Duodenal mucosa (tissue), 2 donors: ENCODE measurements around the gene ATP2B3.

ENCODE experiments used
- H3K27ac ChIP-seq: one replicate; pipeline ENCODE4 v1.7.0; 2013; ENCODE audit warnings: low read depth, low read length
- H3K27me3 ChIP-seq, 2 donors: one replicate each; pipeline ENCODE4 v1.7.0; 2013; ENCODE audit warnings: low read length in 2 of 2, control low read depth in 1 of 2; ENCODE audit not compliant: insufficient read depth in 2 of 2, control insufficient read depth in 1 of 2
- H3K36me3 ChIP-seq, 2 donors: one replicate each; pipeline ENCODE4 v1.7.0; 2013; ENCODE audit warnings: low read length in 2 of 2, control low read depth in 1 of 2; ENCODE audit not compliant: insufficient read depth in 2 of 2, control insufficient read depth in 1 of 2
- H3K4me1 ChIP-seq, 2 donors: one replicate each; pipeline ENCODE4 v1.7.0; 2013; ENCODE audit warnings: low read length in 2 of 2, control low read depth in 1 of 2; ENCODE audit not compliant: insufficient read depth in 2 of 2, control insufficient read depth in 1 of 2
- H3K4me3 ChIP-seq, 2 donors: one replicate each; pipeline ENCODE4 v1.7.0; 2013; ENCODE audit warnings: low read length in 2 of 2, low read depth in 1 of 2
- H3K9ac ChIP-seq, 2 donors: one replicate each; pipeline ENCODE4 v1.7.0; 2013; ENCODE audit warnings: low read length in 2 of 2, low read depth in 1 of 2
- H3K9me3 ChIP-seq, 2 donors: one replicate each; pipeline ENCODE4 v1.7.0; 2013; ENCODE audit warnings: low read length in 2 of 2, control low read depth in 1 of 2; ENCODE audit not compliant: control insufficient read depth in 1 of 2

ATP2B3 gene

DNA sequence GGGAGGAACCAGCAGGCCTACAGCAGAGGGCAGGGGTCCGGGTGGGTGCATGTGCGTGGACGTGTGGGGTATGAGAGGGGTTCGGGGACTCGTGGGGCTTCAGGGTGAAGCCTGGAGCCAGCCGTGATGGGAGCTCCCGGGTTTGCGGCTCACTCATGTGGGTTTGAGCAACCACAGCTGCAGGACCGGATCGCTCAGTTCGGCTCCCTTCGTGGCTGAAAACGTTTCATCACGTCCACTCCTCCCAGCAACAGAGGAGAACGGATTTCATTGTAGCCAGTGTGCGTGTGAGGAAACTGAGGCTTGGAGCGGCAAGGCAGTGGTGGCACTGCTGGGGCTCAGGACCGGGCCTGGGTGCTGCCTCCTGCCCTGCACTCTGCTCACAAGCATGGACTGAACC lies 12.1 kb upstream of the ATP2B3 start:
- no peaks in the 10 kb centered on the region for H3K27me3 ChIP-seq
- H3K4me3 ChIP-seq = no peak overlapping the region
- no peak overlapping the region for H3K27ac ChIP-seq
- no peaks in the 10 kb centered on the region for H3K4me1 ChIP-seq
- no peak overlapping the region for H3K9ac ChIP-seq
- H3K36me3 ChIP-seq = no peaks in the 10 kb centered on the region
- H3K9me3 ChIP-seq = no peaks in the 10 kb centered on the region

DNA sequence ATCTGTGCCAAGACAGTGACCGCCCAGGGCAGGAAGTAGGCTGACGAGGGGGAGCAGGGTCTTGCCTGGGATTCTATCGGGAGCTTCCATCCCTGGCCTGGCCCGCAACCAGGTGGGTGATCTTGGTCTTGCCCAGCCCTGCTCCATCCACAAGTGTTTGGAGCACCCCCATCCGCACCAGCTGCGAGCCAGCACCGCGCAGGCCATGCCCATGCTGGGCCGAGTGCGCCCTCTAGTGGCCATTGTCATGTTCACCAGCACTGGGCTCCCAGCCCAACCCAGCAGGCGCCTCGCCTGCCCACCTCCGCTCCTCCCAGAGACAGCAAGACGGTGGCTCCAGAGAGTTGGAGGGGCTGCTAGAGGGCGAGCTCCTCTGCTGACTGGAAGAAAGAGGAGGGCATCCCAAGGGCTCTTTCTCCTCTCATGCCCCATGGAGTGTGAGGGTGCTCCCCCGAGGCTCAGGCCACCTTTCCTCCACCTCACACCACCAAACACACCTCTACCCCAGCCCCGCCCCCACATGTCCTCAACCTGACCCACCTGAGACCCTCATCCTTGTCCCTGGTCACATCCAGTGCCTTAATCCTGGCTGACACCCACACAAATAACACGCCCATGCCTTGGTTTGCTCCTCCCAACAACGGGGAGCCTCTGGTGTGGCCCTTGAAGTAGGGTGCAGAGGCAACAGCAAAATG lies 9.8 kb upstream of the ATP2B3 start:
- no peaks in the 10 kb centered on the region for H3K27me3 ChIP-seq
- H3K9ac ChIP-seq = no peak overlapping the region
- H3K27ac ChIP-seq = no peak overlapping the region
- H3K36me3 ChIP-seq = no peaks in the 10 kb centered on the region
- no peaks in the 10 kb centered on the region for H3K4me1 ChIP-seq
- H3K4me3 ChIP-seq = no peak overlapping the region
- no peaks in the 10 kb centered on the region for H3K9me3 ChIP-seq

DNA sequence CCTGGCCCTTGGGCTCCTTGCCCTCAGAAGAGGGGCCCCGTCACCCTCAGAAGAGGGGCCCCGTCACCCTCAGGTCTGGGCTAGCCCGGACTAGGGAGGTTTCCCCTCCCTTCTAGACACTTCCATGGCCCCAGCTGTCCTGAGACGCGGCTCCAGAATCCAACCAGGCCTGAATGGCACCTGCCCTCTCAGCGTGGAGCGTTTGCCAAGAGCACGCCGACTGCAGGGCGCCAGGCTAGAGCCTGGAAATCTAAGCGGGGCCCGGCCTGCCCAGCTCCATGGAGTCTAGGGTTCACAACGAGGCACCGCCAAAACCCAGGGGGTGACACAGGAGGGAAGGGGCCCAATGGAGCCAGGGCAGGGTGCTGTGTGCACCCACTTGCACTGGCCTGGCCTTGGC lies 7.8 kb upstream of the ATP2B3 start:
- Histone ChIP-seq H3K27me3 (no peaks in the 10 kb centered on the region), H3K36me3 (no peaks in the 10 kb centered on the region), H3K4me1 (no peaks in the 10 kb centered on the region), H3K9me3 (no peaks in the 10 kb centered on the region), H3K9ac (no peak overlapping the region), H3K4me3 (no peak overlapping the region), H3K27ac (no peak overlapping the region)

DNA sequence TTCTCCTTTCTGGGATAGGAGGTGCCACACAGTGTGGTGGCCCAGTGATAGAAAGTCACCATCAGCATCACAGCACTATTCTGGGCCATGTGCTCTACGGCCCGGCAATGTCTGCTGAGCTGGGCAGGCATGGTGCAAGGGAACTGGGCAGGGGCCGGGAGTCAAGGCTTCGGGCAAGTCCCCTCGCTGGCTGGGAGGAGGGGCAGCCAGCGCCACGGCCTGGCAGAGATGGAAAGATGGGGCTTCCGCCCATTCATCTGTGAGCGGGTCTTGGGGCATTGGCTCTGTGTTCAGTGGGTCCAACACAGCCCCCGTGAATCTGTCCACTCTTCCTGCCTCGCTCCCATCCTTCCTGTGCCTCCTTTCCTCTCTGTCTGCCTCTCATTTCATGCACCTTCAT lies 7.1 kb upstream of the ATP2B3 start:
- Histone ChIP-seq H3K4me3 (no peak overlapping the region), H3K27ac (no peak overlapping the region), H3K27me3 (no peaks in the 10 kb centered on the region), H3K9ac (no peak overlapping the region), H3K36me3 (no peaks in the 10 kb centered on the region), H3K4me1 (no peaks in the 10 kb centered on the region), H3K9me3 (no peaks in the 10 kb centered on the region)

DNA sequence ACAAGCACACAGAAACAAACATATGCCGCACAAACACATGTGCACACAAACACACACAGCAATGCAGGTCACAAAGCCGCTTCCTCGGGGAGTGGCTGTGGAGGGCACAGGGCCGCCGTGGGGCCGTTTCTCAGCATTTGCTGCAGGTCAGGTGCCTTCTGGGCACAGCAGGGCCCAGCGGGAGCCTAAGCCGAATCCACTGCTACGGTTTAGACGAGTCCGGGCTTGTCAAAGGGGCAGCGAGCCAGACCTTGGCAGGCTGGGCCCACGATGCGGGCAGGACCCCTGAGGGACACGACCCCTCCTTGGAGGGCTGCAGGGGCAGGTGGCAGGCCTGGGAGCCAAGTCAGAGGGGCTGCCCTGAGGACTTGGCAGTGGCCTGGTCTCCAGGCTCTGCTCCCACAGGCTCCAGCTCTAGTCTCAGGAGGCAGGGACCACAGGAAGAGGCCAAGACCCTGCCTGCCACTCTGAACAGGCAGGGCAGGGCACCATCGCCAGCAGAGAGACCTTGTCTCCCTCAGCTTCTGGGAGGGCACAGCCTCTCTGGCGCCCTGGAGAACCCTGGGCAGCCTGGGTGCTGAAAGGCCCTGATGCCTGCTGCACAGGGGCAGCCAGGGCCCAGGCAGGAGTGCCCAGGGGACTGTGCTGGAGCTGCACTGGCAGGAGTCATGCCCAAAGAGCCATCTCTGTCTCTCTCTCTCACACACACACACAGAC lies 5.5 kb upstream of the ATP2B3 start:
- Histone ChIP-seq H3K36me3 (no peaks in the 10 kb centered on the region), H3K4me3 (no peak overlapping the region), H3K9me3 (no peaks in the 10 kb centered on the region), H3K27me3 (peaks cover 0 to 5% of the 10 kb centered on the region in 2 donors), H3K27ac (no peak overlapping the region), H3K4me1 (no peaks in the 10 kb centered on the region), H3K9ac (no peak overlapping the region)

DNA sequence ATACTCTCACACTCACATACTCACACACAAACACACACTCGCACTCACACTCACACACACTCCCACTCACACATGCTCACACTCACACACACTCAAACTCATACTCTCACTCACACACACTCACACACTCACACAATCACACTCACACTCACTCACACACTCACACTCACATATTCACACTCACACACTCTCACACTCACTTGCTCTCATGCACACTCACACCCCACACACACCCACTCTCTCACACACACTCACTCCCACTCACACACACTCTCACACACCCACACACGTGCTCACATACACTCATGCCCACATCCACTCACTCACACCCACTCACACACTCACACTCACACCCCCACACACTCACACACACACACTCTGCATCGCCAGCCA lies 4.9 kb upstream of the ATP2B3 start:
- no peaks in the 10 kb centered on the region for H3K4me1 ChIP-seq
- no peaks in the 10 kb centered on the region for H3K36me3 ChIP-seq
- no peaks in the 10 kb centered on the region for H3K9me3 ChIP-seq
- no peak overlapping the region for H3K4me3 ChIP-seq
- no peak overlapping the region for H3K27ac ChIP-seq
- peaks cover 0 to 8% of the 10 kb centered on the region in 2 donors for H3K27me3 ChIP-seq
- no peak overlapping the region for H3K9ac ChIP-seq

DNA sequence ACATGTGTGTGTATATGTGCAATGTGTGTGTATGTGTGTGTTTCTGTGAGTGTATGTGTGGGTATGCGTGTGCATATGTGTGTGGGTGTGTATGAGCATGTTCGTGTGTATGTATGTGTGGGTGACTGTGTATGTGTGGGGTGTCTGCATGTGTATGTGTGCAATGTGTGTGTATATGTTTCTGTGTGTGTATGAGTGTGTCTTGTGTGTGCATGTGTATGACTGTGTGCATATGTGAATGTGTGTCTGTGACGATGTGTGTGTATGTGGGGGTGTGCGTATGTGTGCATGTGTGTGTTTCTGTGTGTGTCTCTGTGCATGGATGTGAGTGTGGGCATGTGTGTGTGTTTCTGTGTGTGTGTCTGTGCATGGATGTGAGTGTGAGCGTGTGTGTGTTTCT lies 4.2 kb upstream of the ATP2B3 start:
- Histone ChIP-seq H3K4me1 (no peaks in the 10 kb centered on the region), H3K9ac (no peak overlapping the region), H3K36me3 (no peaks in the 10 kb centered on the region), H3K27ac (no peak overlapping the region), H3K9me3 (no peaks in the 10 kb centered on the region), H3K4me3 (no peak overlapping the region), H3K27me3 (peaks cover 0 to 9% of the 10 kb centered on the region in 2 donors)

DNA sequence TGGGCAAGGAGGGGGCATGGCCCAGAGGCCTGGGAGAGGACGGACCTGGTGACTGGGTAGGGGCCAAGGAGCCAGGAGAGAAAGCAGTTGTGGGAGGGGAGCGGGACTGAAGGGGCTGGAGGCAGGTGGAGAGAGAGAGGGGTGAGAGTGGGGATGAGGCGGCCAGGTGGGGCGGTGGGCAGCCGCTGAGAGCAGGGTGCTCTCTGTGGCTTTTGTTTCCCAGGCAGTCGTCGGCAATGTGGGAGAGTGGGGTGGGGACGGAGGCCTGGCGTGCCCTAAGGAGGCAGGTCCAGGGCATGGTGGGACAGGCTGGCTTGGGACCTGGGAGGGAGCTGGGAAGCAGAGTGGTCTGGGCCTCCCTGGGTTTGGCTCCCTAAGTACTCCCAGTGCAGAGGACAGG lies 3.2 kb upstream of the ATP2B3 start:
- no peak overlapping the region for H3K27ac ChIP-seq

DNA sequence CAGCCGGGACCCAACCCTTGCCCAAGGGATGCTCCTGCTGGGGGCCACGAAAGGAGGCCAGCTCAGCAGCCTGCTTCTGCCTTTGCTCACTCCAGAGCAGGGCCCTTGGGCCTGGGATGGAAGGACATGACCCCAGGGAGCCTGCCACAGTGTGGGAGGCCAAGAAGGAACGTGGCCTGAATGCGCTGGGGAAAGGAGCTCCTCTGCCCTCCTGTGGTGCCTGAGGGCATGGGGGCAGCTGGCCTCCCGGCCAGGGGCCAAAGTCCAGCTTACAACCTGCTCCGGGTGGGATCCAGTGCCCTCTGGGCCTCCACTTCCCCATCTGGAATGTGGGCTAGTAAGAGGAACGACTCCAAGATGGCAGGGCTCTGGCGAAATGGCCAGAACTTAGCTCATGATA lies 2.0 kb upstream of the ATP2B3 start:
- no peaks in the 10 kb centered on the region for H3K9me3 ChIP-seq
- H3K27me3 ChIP-seq = peaks cover 0 to 17% of the 10 kb centered on the region in 2 donors
- H3K36me3 ChIP-seq = no peaks in the 10 kb centered on the region
- H3K4me1 ChIP-seq = no peaks in the 10 kb centered on the region
- H3K4me3 ChIP-seq = no peak overlapping the region
- H3K27ac ChIP-seq = no peak overlapping the region
- no peak overlapping the region for H3K9ac ChIP-seq

More for the DNA sequence above, 3.2 kb upstream of the ATP2B3 start:
- H3K9me3 ChIP-seq = no peaks in the 10 kb centered on the region
- H3K27me3 ChIP-seq = peaks cover 0 to 17% of the 10 kb centered on the region in 2 donors
- H3K36me3 ChIP-seq = no peaks in the 10 kb centered on the region
- no peak overlapping the region for H3K9ac ChIP-seq
- no peaks in the 10 kb centered on the region for H3K4me1 ChIP-seq
- H3K4me3 ChIP-seq = no peak overlapping the region

DNA sequence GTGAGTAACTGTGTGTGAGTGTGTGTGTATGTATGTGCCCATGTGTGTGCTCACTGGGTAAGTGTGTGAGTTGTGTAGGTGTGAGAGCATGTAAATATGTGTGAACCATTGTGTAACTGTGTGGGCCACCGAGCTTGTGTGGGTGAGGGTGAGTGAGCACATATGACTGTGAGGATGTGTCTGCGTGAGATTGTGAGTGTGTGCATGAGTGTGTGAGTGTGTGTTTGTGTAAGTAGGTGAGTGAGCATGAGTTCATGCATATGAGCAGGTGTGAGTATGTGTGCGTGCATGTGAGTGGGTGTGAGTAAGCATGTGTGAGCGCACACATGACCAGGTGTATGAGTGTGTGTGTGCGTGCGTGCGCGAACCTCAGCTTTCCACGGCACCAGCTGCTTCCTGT lies 1.4 kb upstream of the ATP2B3 start:
- no peak overlapping the region for H3K4me3 ChIP-seq
- no peak overlapping the region for H3K27ac ChIP-seq
- H3K9ac ChIP-seq = no peak overlapping the region
- no peaks in the 10 kb centered on the region for H3K4me1 ChIP-seq
- H3K27me3 ChIP-seq = peaks cover 0 to 17% of the 10 kb centered on the region in 2 donors
- no peaks in the 10 kb centered on the region for H3K9me3 ChIP-seq
- no peaks in the 10 kb centered on the region for H3K36me3 ChIP-seq
